Thymus (tissue), 14 donors: ENCODE results near the gene PXT1. TPM values are rescaled to one million over a fixed set of nuclear protein-coding genes. Genes with fewer than 3 reads are reported as not detected.
"Not testable (repeated sequence)": the region's sequence is repeated elsewhere in the genome, so short reads cannot be mapped to it uniquely, and the experiment has no call there.

Experiments used
- DNase-seq, 9 donors: peaks; one replicate each; pipeline ENCODE4 v3.0.0-alpha.2; 2013; ENCODE audit warnings: low spot score in 9 of 9, low read depth in 6 of 9, missing footprints in 1 of 9
- H3K27ac ChIP-seq, 2 donors: one replicate each; pipeline ENCODE4 v1.5.1; 2013; ENCODE audit warnings: control low read depth in 1 of 2, low read depth in 1 of 2, low read length in 1 of 2, mild to moderate bottlenecking in 1 of 2, moderate library complexity in 1 of 2
- H3K27me3 ChIP-seq, 2 donors: one replicate each; pipeline ENCODE4 v1.5.1; 2013; ENCODE audit warnings: low read length in 1 of 2; ENCODE audit not compliant: control insufficient read depth in 2 of 2, insufficient read depth in 1 of 2
- H3K36me3 ChIP-seq, 2 donors: one replicate each; pipeline ENCODE4 v1.5.1; 2013; ENCODE audit warnings: low read length in 1 of 2, mild to moderate bottlenecking in 1 of 2, moderate library complexity in 1 of 2; ENCODE audit not compliant: control insufficient read depth in 2 of 2, insufficient read depth in 2 of 2
- H3K4me1 ChIP-seq, 2 donors: one replicate each; pipeline ENCODE4 v1.5.1; 2013; ENCODE audit warnings: low read length in 2 of 2; ENCODE audit not compliant: control insufficient read depth in 2 of 2, insufficient read depth in 2 of 2
- H3K4me3 ChIP-seq, 2 donors: one replicate each; pipeline ENCODE4 v1.5.1; 2013; ENCODE audit warnings: low read length in 2 of 2, control low read depth in 1 of 2, mild to moderate bottlenecking in 1 of 2
- H3K9me3 ChIP-seq, 2 donors: one replicate each; pipeline ENCODE4 v1.5.1; 2013; ENCODE audit warnings: low read length in 1 of 2, mild to moderate bottlenecking in 1 of 2; ENCODE audit not compliant: control insufficient read depth in 2 of 2, insufficient read depth in 1 of 2
- WGBS: extraction: QIAGEN DNeasy Blood & Tissue Kit; methylation state at CpG from one replicate; pipeline ENCODE4 v1.1.7; 2013; 5-methylcytosine and 5-hydroxymethylcytosine counted together
- long read RNA-seq, 10 donors: transcript quantifications; one replicate each; lab custom pipeline, GENCODE V29; 2026
- polyA plus RNA-seq: library from polyadenylated mRNA; stranded (reverse); fragments of 200-250 nt; gene quantifications from one replicate; pipeline ENCODE4 v1.2.3, GENCODE V29; 2013
- total RNA-seq: library from RNA; stranded (reverse); fragments of 120-200 nt; gene quantifications from one replicate; pipeline ENCODE4 v1.2.4, GENCODE V29; 2013
- donor health status: healthy.

PXT1 gene
- total RNA-seq (0.05 TPM), polyA plus RNA-seq (0.05 TPM)
- long read RNA-seq, donor 1 = 0 reads
- long read RNA-seq, donor 2 = 0 reads
- long read RNA-seq, donor 3 = 0 reads
- long read RNA-seq, donor 4 = 0 reads
- long read RNA-seq, donor 5 = 0 reads
- long read RNA-seq, donor 6 = 0 reads
- long read RNA-seq, donor 7 = 0 reads
- long read RNA-seq, donor 8 = 0 reads
- long read RNA-seq, donor 9 = 0 reads
- long read RNA-seq, donor 10 = 0 reads

- DNase-seq = peak; percentile 60 to 93 (median 84)
- H3K4me1 ChIP-seq = peaks cover 9 to 22% of the 10 kb centered on the region in 2 donors
- peak within 1 kb of the TSS; percentile 89 to 98 for H3K4me3 ChIP-seq
- H3K36me3 ChIP-seq = no peaks in the 10 kb centered on the region
- H3K9me3 ChIP-seq = no peaks in the 10 kb centered on the region
- H3K27ac ChIP-seq = peak within 1 kb of the TSS; percentile 93 to 99
- under 1% methylated on average over 91 of the region's 91 CpGs for WGBS
- H3K27me3 ChIP-seq = no peaks in the 10 kb centered on the region
Measured at GRCh38 chr6:36442671-36443470, at the start of gene PXT1, which contains the start of gene KCTD20. PXT1 (minus strand) TSS chr6:36442854; CDS start chr6:36426082, 16,772 bp downstream. KCTD20 (plus strand) TSS chr6:36443000; CDS start chr6:36470098, 27,098 bp downstream.

GRCh38 chr6:36492092-36492491, 49.4 kb upstream of the PXT1 start:
- WGBS = 97% methylated on average over 4 of the region's 4 CpGs

GRCh38 chr6:36491378-36491965, 48.8 kb upstream of the PXT1 start:
- Histone ChIP-seq H3K4me3 (no peak overlapping the region), H3K4me1 (no peaks in the 10 kb centered on the region), H3K9me3 (no peaks in the 10 kb centered on the region), H3K27me3 (no peaks in the 10 kb centered on the region), H3K27ac (no peak overlapping the region), H3K36me3 (peaks cover 44 to 78% of the 10 kb centered on the region in 2 donors)
- no peak for DNase-seq
- over 99% methylated on average over 7 of the region's 7 CpGs for WGBS

More at GRCh38 chr6:36492092-36492491, 49.4 kb upstream of the PXT1 start:
- H3K4me3 ChIP-seq = no peak overlapping the region
- no peaks in the 10 kb centered on the region for H3K27me3 ChIP-seq
- H3K27ac ChIP-seq = no peak overlapping the region
- DNase-seq = no peak
- H3K36me3 ChIP-seq = peaks cover 44 to 78% of the 10 kb centered on the region in 2 donors
- no peaks in the 10 kb centered on the region for H3K9me3 ChIP-seq
- no peaks in the 10 kb centered on the region for H3K4me1 ChIP-seq

GRCh38 chr6:36489426-36489825, 46.8 kb upstream of the PXT1 start:
- H3K27ac ChIP-seq = no peak overlapping the region
- H3K9me3 ChIP-seq = no peaks in the 10 kb centered on the region
- H3K36me3 ChIP-seq = peaks cover 24 to 78% of the 10 kb centered on the region in 2 donors
- WGBS = 97% methylated on average over 4 of the region's 4 CpGs
- H3K4me3 ChIP-seq = no peak overlapping the region
- no peak for DNase-seq
- no peaks in the 10 kb centered on the region for H3K27me3 ChIP-seq
- H3K4me1 ChIP-seq = no peaks in the 10 kb centered on the region

- peaks cover 18 to 78% of the 10 kb centered on the region in 2 donors for H3K36me3 ChIP-seq
Measured at GRCh38 chr6:36488221-36488620, 45.6 kb upstream of the PXT1 start.

GRCh38 chr6:36487698-36488097, 45.0 kb upstream of the PXT1 start:
- H3K36me3 ChIP-seq = peaks cover 18 to 79% of the 10 kb centered on the region in 2 donors
- H3K27me3 ChIP-seq = no peaks in the 10 kb centered on the region
- WGBS = 99% methylated on average over 1 of the region's 1 CpG
- H3K4me1 ChIP-seq = no peaks in the 10 kb centered on the region
- DNase-seq = no peak
- H3K9me3 ChIP-seq = no peaks in the 10 kb centered on the region
- no peak overlapping the region for H3K27ac ChIP-seq
- no peak overlapping the region for H3K4me3 ChIP-seq

More at GRCh38 chr6:36488221-36488620, 45.6 kb upstream of the PXT1 start:
- H3K9me3 ChIP-seq = no peaks in the 10 kb centered on the region
- H3K4me3 ChIP-seq = no peak overlapping the region
- no peaks in the 10 kb centered on the region for H3K4me1 ChIP-seq
- no peaks in the 10 kb centered on the region for H3K27me3 ChIP-seq
- no peak for DNase-seq
- H3K27ac ChIP-seq = no peak overlapping the region

- H3K9me3 ChIP-seq = no peaks in the 10 kb centered on the region
- no peaks in the 10 kb centered on the region for H3K4me1 ChIP-seq
- H3K4me3 ChIP-seq = no peak overlapping the region
- DNase-seq = no peak
- no peaks in the 10 kb centered on the region for H3K27me3 ChIP-seq
- WGBS = 97% methylated on average over 5 of the region's 5 CpGs
- H3K27ac ChIP-seq = no peak overlapping the region
- peaks cover 36 to 93% of the 10 kb centered on the region in 2 donors for H3K36me3 ChIP-seq
Measured at GRCh38 chr6:36484736-36485135, 42.1 kb upstream of the PXT1 start.

- H3K9me3 ChIP-seq, H3K4me1 ChIP-seq, H3K27ac ChIP-seq, H3K4me3 ChIP-seq, DNase-seq, H3K27me3 ChIP-seq: not testable (repeated sequence)
- peaks cover 34 to 91% of the 10 kb centered on the region in 2 donors for H3K36me3 ChIP-seq
- over 99% methylated on average over 5 of the region's 5 CpGs for WGBS
Measured at GRCh38 chr6:36483326-36483725, 40.7 kb upstream of the PXT1 start.

- 83% methylated on average over 1 of the region's 1 CpG for WGBS
- Histone ChIP-seq H3K4me3 (no peak overlapping the region), H3K27me3 (no peaks in the 10 kb centered on the region), H3K27ac (no peak overlapping the region), H3K9me3 (no peaks in the 10 kb centered on the region), H3K36me3 (peaks cover 30 to 67% of the 10 kb centered on the region in 2 donors), H3K4me1 (no peaks in the 10 kb centered on the region)
- DNase-seq = no peak
Measured at GRCh38 chr6:36479256-36479655, 36.6 kb upstream of the PXT1 start.
